GM12878 (cell line): ENCODE results near the gene FARS2. TPM values are rescaled to one million over a fixed set of nuclear protein-coding genes. Genes with fewer than 3 reads are reported as not detected.

Experiments
- ATAC-seq: fragments of 200-7000 bp; cut with Tn5 transposase; 3 replicates; pipeline ENCODE4 v1.9.1; 2020; ENCODE audit warnings: mild to moderate bottlenecking, moderate library complexity
- BruUV-seq: library from RNA; stranded (reverse); fragments of 400-500 nt; replicated peaks from 2 replicates; lab custom pipeline; 2021; lab: Mats Ljungman, UMichigan
- CTCF ChIA-PET: fragments of 300-600 bp; sonication (Branson Sonifier 250); formaldehyde crosslinking; extraction: SDS; loops from one replicate; lab custom pipeline; 2021; ENCODE audit warnings: inconsistent platforms; lab: Yijun Ruan, JAX
- POLR2A ChIA-PET: fragments of 350-600 bp; formaldehyde crosslinking; extraction: SDS; loops from one replicate; lab custom pipeline; 2021; ENCODE audit warnings: inconsistent platforms; lab: Charles Lee
- RAD21 ChIA-PET: fragments of 300-600 bp; sonication (Branson Sonifier 250); formaldehyde crosslinking; loops from one replicate; lab custom pipeline; 2023; ENCODE audit warnings: antibody characterized with exemption; ENCODE audit not compliant: unreplicated experiment; lab: Charles Lee
- SMC1A ChIA-PET: fragments of 300-600 bp; sonication (Branson Sonifier 250); formaldehyde crosslinking; loops from one replicate; lab custom pipeline; 2023; ENCODE audit not compliant: unreplicated experiment, uncharacterized antibody; lab: Charles Lee
- DNase-seq: peaks from one replicate; pipeline ENCODE4 v3.0.0-alpha.2; 2011; ENCODE audit warnings: low read depth, low spot score
- FAIRE-seq: peaks from 3 replicates; lab custom pipeline; 2011; peaks lifted over from hg19 to GRCh38; lab: Jason Lieb, UNC
- H2AFZ ChIP-seq: 2 replicates; pipeline ENCODE4 v1.6.0; 2011; ENCODE audit warnings: low read depth, low read length, control low read depth; ENCODE audit not compliant: control insufficient read depth
- H3K27ac ChIP-seq: 2 replicates; pipeline ENCODE4 v1.5.1; 2011; ENCODE audit warnings: control low read depth; ENCODE audit not compliant: control insufficient read depth, insufficient read depth
- H3K27me3 ChIP-seq, 2 experiments: replicated peaks in 1 of 2; 2 replicates each; pipeline versions ENCODE4 v1.6.0 to v1.6.1; 2011; ENCODE audit warnings: low read length in 1 of 2; ENCODE audit not compliant: control insufficient read depth in 2 of 2, insufficient read depth in 2 of 2
- H3K36me3 ChIP-seq, 2 experiments: 2 replicates each; pipeline ENCODE4 v1.5.1; 2011; ENCODE audit warnings: low read length in 1 of 2; ENCODE audit not compliant: control insufficient read depth in 2 of 2, insufficient read depth in 2 of 2
- H3K4me1 ChIP-seq: 2 replicates; pipeline ENCODE4 v1.6.1; 2011; ENCODE audit warnings: mild to moderate bottlenecking, low read length, moderate library complexity, mixed read lengths; ENCODE audit not compliant: control insufficient read depth, insufficient read depth
- H3K4me2 ChIP-seq: 2 replicates; pipeline ENCODE4 v1.6.0; 2011; ENCODE audit warnings: control low read depth; ENCODE audit not compliant: control insufficient read depth, insufficient read depth
- H3K4me3 ChIP-seq: fragments of 200-600 bp; sonication (generic); 2 replicates; pipeline ENCODE4 v1.5.1; 2016
- H3K79me2 ChIP-seq: 2 replicates; pipeline ENCODE4 v1.6.0; 2011; ENCODE audit warnings: low read length; ENCODE audit not compliant: control insufficient read depth, insufficient read depth
- H3K9ac ChIP-seq: 2 replicates; pipeline ENCODE4 v1.8.0; 2011; ENCODE audit warnings: low read length, control low read depth, mixed read lengths; ENCODE audit not compliant: control insufficient read depth, insufficient read depth
- H3K9me3 ChIP-seq: replicated peaks from 3 replicates; pipeline ENCODE4 v1.5.1; 2011; ENCODE audit warnings: mild to moderate bottlenecking, low read length; ENCODE audit not compliant: control insufficient read depth, insufficient read depth
- H4K20me1 ChIP-seq: 2 replicates; pipeline ENCODE4 v1.6.0; 2011; ENCODE audit not compliant: control insufficient read depth, insufficient read depth
- BACH1 ChIP-seq: fragments of 450-650 bp; IDR thresholded peaks from 2 replicates; pipeline ENCODE4 v1.6.1; 2017; ENCODE audit warnings: mild to moderate bottlenecking, borderline replicate concordance
- CBX3 ChIP-seq: fragments of 200-600 bp; sonication (generic); IDR thresholded peaks from 2 replicates; pipeline ENCODE4 v1.6.1; 2016; ENCODE audit warnings: low read depth, borderline replicate concordance
- CHD1 ChIP-seq: IDR thresholded peaks from 2 replicates; pipeline ENCODE4 v1.6.1; 2012; ENCODE audit warnings: low read depth, low read length, improper control_type of control experiment
- CREM ChIP-seq: IDR thresholded peaks from 2 replicates; pipeline ENCODE4 v1.6.1; 2014; ENCODE audit warnings: antibody characterized with exemption, low read depth
- CUX1 ChIP-seq: IDR thresholded peaks from 2 replicates; pipeline ENCODE4 v1.6.1; 2012; ENCODE audit warnings: improper control_type of control experiment, low read depth, low read length; ENCODE audit not compliant: insufficient replicate concordance
- EED ChIP-seq: sonication (generic); IDR thresholded peaks from 2 replicates; pipeline ENCODE4 v1.6.1; 2016; ENCODE audit warnings: antibody characterized with exemption, low read depth
- ELK1 ChIP-seq: IDR thresholded peaks from 2 replicates; pipeline ENCODE4 v1.6.1; 2012; ENCODE audit warnings: low read depth, low read length, improper control_type of control experiment
- IRF3 ChIP-seq: fragments of 450-650 bp; IDR thresholded peaks from 2 replicates; pipeline ENCODE4 v1.6.1; 2014; ENCODE audit warnings: mild to moderate bottlenecking
- NFXL1 ChIP-seq: fragments of 450-650 bp; IDR thresholded peaks from 2 replicates; pipeline ENCODE4 v1.6.1; 2017; ENCODE audit warnings: antibody characterized with exemption, mild to moderate bottlenecking, borderline replicate concordance
- PBX3 ChIP-seq: IDR thresholded peaks from 2 replicates; pipeline ENCODE4 v1.6.1; 2011; ENCODE audit warnings: mild to moderate bottlenecking, low read depth, low read length, moderate library complexity; ENCODE audit not compliant: insufficient replicate concordance
- PML ChIP-seq: IDR thresholded peaks from 2 replicates; pipeline ENCODE4 v1.6.1; 2012; ENCODE audit warnings: low read length, inconsistent platforms
- RFX5 ChIP-seq: IDR thresholded peaks from 2 replicates; pipeline ENCODE4 v1.6.1; 2011; ENCODE audit warnings: low read depth, low read length, improper control_type of control experiment
- ZNF207 ChIP-seq: fragments of 450-650 bp; IDR thresholded peaks from 2 replicates; pipeline ENCODE4 v1.6.1; 2014; ENCODE audit warnings: antibody characterized with exemption, mild to moderate bottlenecking, borderline replicate concordance
- ZZZ3 ChIP-seq: IDR thresholded peaks from 2 replicates; pipeline ENCODE4 v1.6.1; 2011; ENCODE audit warnings: low read depth; ENCODE audit not compliant: control insufficient read depth, insufficient read length
- WGBS: methylation state at CpG from one replicate; pipeline ENCODE4 v1.1.6; 2016; ENCODE audit warnings: low lambda C conversion rate; ENCODE audit not compliant: insufficient replicate concordance, insufficient coverage; ENCODE audit errors: missing lambda C conversion rate; 5-methylcytosine and 5-hydroxymethylcytosine counted together
- in situ Hi-C: fragments of 300-500 bp; cut with MboI; formaldehyde crosslinking; loops from 9 replicates; pipeline ENCODE4 v1.14.3; 2018; ENCODE audit warnings: mixed read lengths
- intact Hi-C: fragments of 100-400 bp; cut with micrococcal nuclease; formaldehyde crosslinking; loops from one replicate; pipeline ENCODE4 v1.14.2; 2022; ENCODE audit not compliant: unreplicated experiment
- polyA plus RNA-seq, 11 experiments: library from polyadenylated mRNA; depleted of rRNA in 4 of 11; unstranded in 6 of 11; stranded (reverse) in 5 of 11; fragments of >200 nt; fragmentation: Nextera tagmentation in 4 of 11; fragmentation: Illumina TruSeq in 1 of 11; extraction: Ambion mirVana in 4 of 11; extraction: Trizol in 1 of 11; gene quantifications; 1 replicate in 1 of 11; 2 replicates in 10 of 11; pipeline versions ENCODE4 v1.2.1 to v1.2.3, GENCODE V29; 2011 to 2016; ENCODE audit warnings: inconsistent platforms in 2 of 11, missing spikeins in 2 of 11, low read depth in 1 of 11
- total RNA-seq, 4 experiments: library from RNA; depleted of rRNA in 3 of 4; stranded (reverse); fragments of >200 nt in 3 of 4; fragmentation: Illumina TruSeq in 1 of 4; extraction: Trizol in 1 of 4; gene quantifications; 2 replicates each; pipeline versions ENCODE4 v1.2.1 to v1.2.3, GENCODE V29; 2013 to 2021
- TF ChIP-seq, protein P1 (sequence below): fragments of 450-650 bp; IDR thresholded peaks from 2 replicates; pipeline ENCODE4 v1.6.1; 2016; ENCODE audit warnings: mild to moderate bottlenecking

The FARS2 gene
- total and polyA plus RNA-seq, 10 of the 15 experiments (the other 5 are each of a cell fraction or from before 2014, with no cell fraction given): 16.8 to 46.7 (median 25.6) TPM

DNA sequence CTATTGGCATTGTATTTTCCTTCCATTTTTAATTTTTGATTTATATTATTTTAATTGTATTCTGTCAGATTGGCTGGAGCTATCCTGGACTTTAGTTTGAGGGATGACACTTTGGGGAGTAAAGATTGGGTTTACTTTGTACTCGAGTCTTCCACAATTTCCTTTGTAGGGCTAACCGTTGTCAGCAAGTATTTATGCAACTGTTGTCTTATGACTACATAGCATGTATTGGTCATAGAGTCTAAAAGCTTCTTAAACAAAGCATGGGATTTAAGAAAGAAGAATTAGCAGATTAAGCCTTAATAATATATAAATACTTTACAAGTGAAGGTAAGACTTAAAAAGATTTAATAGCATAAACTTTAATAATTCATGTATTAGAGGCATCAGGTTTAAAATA, 19.6 kb downstream of the FARS2 start:
- no peaks in the 10 kb centered on the region for H3K27me3 ChIP-seq
- H3K36me3 ChIP-seq: no peaks in the 10 kb centered on the region; a peak in 1 of 4 replicates
- POLR2A ChIA-PET: interaction anchor here (0.5 kb wide), 1 partner anchor 105 kb away, joined by 3 read pairs; no protein-coding TSS in a partner anchor
- intact Hi-C loops: no loop called here
- RAD21 ChIA-PET: interaction anchor here (2.0 kb wide), 1 partner anchor 137 kb away, joined by 5 read pairs; no protein-coding TSS in a partner anchor
- no peak overlapping the region for H3K4me3 ChIP-seq
- no peak overlapping the region for H3K27ac ChIP-seq
- H3K79me2 ChIP-seq: no peaks in the 10 kb centered on the region; the same call in none of the 2 replicates
- in situ Hi-C loops: no loop called here
- SMC1A ChIA-PET: interaction anchor here (1.5 to 1.9 kb wide), 3 partner anchors 18 to 107 kb away, joined by 4 to 9 read pairs (median 4); no protein-coding TSS in a partner anchor
- no peak for ATAC-seq
- 0% methylated on average over 2 of the region's 2 CpGs for WGBS
- H2AFZ ChIP-seq: no peak overlapping the region
- no peaks in the 10 kb centered on the region for H4K20me1 ChIP-seq
- H3K4me1 ChIP-seq: peaks cover 21% of the 10 kb centered on the region
- no TSS peak for BruUV-seq
- CTCF ChIA-PET: interaction anchor here (1.3 to 1.8 kb wide), 2 partner anchors 9 to 22 kb away, joined by 3 to 11 read pairs; no protein-coding TSS in a partner anchor
- no peaks in the 10 kb centered on the region for H3K9me3 ChIP-seq
- no peak overlapping the region for H3K4me2 ChIP-seq
- FAIRE-seq: no peak
- no peak for DNase-seq
- H3K9ac ChIP-seq: no peak overlapping the region
- no peak for TF ChIP-seq RFX5
- no peak for TF ChIP-seq CHD1
- TF ChIP-seq BACH1: no peak
- TF ChIP-seq ELK1: no peak
- no peak for TF ChIP-seq CREM
- TF ChIP-seq ZZZ3: no peak
- TF ChIP-seq CBX3: no peak
- TF ChIP-seq PBX3: no peak
- TF ChIP-seq ZNF207: no peak
- TF ChIP-seq NFXL1: no peak
- TF ChIP-seq PML: no peak
- TF ChIP-seq, protein P1, sequence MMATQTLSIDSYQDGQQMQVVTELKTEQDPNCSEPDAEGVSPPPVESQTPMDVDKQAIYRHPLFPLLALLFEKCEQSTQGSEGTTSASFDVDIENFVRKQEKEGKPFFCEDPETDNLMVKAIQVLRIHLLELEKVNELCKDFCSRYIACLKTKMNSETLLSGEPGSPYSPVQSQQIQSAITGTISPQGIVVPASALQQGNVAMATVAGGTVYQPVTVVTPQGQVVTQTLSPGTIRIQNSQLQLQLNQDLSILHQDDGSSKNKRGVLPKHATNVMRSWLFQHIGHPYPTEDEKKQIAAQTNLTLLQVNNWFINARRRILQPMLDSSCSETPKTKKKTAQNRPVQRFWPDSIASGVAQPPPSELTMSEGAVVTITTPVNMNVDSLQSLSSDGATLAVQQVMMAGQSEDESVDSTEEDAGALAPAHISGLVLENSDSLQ: no peak
- TF ChIP-seq CUX1: no peak
- TF ChIP-seq EED: no peak
- no peak for TF ChIP-seq IRF3
